Activated CD4-positive, alpha-beta T cell treated with anti-CD3 and anti-CD28 coated beads, Interleukin-2, amount 10 ng/mL, durations not matched to agents 24 days and 14 days (primary cell): ENCODE results near the gene MAP3K5. TPM values are rescaled to one million over a fixed set of nuclear protein-coding genes. Genes with fewer than 3 reads are reported as not detected.

Source experiments
- DNase-seq: peaks from one replicate; pipeline ENCODE4 v3.0.0; 2022
- H3K27ac Mint-ChIP-seq: one replicate; pipeline ENCODE4 v1.8.0; 2022; ENCODE audit warnings: mild to moderate bottlenecking, mixed read lengths
- H3K27me3 Mint-ChIP-seq: one replicate; pipeline ENCODE4 v1.8.0; 2022; ENCODE audit warnings: mixed read lengths
- H3K36me3 Mint-ChIP-seq: one replicate; pipeline ENCODE4 v1.8.0; 2022; ENCODE audit warnings: low read depth, mild to moderate bottlenecking, mixed read lengths
- H3K4me1 Mint-ChIP-seq: one replicate; pipeline ENCODE4 v1.8.0; 2021; ENCODE audit warnings: mixed read lengths
- H3K4me3 Mint-ChIP-seq: one replicate; pipeline ENCODE4 v1.8.0; 2022; ENCODE audit warnings: mild to moderate bottlenecking, moderate library complexity, mixed read lengths
- H3K9me3 Mint-ChIP-seq: one replicate; pipeline ENCODE4 v1.8.0; 2021; ENCODE audit warnings: mixed read lengths
- intact Hi-C: fragments of 100-400 bp; cut with micrococcal nuclease; formaldehyde crosslinking; loops from one replicate; pipeline ENCODE4 v1.15.1; 2023
- total RNA-seq: library from RNA; stranded (reverse); gene quantifications from 2 replicates; pipeline ENCODE4 v1.2.3, GENCODE V29; 2022

MAP3K5 gene
- total RNA-seq, 1 donor from 2014 or later, result 8.7 TPM

DNA sequence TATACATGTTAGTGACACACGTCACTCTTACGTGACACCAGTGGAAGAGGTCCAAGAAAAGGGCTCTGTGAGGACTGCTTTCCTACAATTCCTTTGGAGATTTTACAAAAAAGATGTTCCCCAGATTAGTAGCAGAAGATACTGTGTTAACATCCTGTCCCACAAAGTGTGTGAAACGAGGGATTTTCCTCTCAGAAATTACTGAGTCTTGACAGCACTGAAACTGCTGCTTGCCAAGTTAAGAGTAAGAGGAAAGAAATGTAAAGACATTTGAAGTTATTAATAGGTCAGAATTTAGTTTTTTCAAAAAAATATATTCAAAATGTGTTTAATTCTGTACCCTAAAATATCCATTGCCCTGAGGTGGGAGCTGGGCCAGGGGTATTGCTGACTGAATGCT is 183.3 kb downstream of the MAP3K5 start:
- H3K36me3 Mint-ChIP-seq, result peaks cover 45% of the 10 kb centered on the region
- no peak overlapping the region for H3K4me3 Mint-ChIP-seq
- no peaks in the 10 kb centered on the region for H3K27me3 Mint-ChIP-seq
- intact Hi-C loops, result loop anchor here (1.0 to 2.0 kb wide), 2 partner anchors 38 to 183 kb away; partner anchors contain the start of gene MAP3K5
- DNase-seq, result no peak
- no peaks in the 10 kb centered on the region for H3K9me3 Mint-ChIP-seq
- H3K4me1 Mint-ChIP-seq, result peaks cover 15% of the 10 kb centered on the region
- no peak overlapping the region for H3K27ac Mint-ChIP-seq

DNA sequence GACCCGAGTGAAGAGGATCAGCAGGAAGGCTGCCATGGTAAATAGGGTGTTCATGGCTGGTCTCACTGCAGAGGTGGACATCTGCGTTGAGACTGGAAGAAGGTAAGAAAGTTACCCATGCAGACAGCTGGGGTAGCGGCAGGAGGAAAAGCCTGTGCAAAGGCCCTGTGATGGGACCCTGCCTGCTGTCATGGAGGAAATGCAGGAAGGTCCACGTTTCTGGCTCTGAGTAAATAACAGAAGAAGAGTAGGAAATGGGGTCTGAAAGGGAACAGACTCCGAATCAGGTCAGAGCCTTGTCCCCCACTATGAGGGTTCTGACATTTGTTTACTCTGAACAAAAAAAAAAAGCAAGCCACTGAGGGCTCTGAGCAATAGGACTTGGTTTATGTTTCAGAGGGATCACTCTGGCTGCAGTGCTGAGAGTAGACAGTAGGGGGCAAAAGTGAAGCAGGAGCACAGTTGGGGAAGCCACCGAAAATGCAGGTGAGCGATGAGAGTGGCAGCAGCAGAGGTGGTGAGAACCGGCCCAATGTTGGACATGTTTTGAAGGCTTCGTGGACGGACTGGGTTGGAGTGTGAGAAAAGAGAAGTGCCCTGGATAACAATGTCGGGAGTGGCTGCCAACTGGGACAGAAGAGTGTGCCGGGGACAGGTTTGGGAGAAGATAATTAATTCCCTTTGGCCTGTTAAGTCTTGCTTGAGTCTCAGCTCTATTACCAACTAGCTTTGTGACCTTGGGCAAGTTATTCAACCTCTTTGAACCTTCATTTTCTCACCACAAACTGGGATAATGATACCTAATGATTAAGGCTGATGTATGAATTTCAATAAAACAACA is 184.1 kb downstream of the MAP3K5 start:
- Mint-ChIP-seq H3K4me3 (no peak overlapping the region), H3K36me3 (peaks cover 45% of the 10 kb centered on the region), H3K27me3 (no peaks in the 10 kb centered on the region), H3K27ac (no peak overlapping the region), H3K9me3 (no peaks in the 10 kb centered on the region), H3K4me1 (peaks cover 15% of the 10 kb centered on the region)
- intact Hi-C loops, result loop anchor here (1.0 to 2.0 kb wide), 2 partner anchors 39 to 184 kb away; partner anchors contain the start of gene MAP3K5
- peak; percentile 94 for DNase-seq

DNA sequence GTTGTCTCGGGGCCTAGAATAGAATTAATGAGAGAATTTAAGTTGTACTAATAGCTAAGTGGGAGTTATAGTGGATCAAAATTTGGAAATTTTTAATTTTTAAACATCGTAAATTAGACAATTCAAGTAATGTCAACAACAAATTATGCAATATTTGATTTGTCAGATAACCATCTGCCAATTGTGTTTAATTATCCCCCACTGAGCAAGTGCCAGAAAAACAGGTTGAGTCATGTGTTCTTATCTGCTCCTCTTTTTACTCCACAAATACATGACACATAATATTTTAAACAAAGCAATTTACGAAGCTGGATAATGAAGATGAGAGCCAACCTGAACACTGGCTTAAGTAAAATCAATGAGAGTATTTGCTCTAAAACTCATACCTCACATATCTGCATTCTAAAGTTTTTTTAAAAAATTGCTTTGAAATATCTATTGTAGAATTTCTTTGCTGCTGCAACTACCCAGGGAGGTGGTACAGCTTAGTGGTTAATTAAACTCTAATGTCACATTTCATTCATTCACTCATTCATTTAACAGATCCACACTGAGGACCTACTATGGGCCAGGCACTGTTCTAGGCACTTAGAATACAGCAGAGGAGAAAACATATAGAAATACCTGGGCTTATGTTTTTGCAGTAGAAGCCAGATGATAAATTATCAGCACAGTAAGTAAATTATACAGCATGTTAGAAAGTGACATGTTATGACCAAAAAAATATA is 184.9 kb downstream of the MAP3K5 start:
- Mint-ChIP-seq H3K27me3 (no peaks in the 10 kb centered on the region), H3K36me3 (peaks cover 42% of the 10 kb centered on the region), H3K4me1 (peaks cover 15% of the 10 kb centered on the region), H3K4me3 (no peak overlapping the region), H3K9me3 (no peaks in the 10 kb centered on the region), H3K27ac (no peak overlapping the region)
- DNase-seq, result no peak
- intact Hi-C loops, result no loop called here

DNA sequence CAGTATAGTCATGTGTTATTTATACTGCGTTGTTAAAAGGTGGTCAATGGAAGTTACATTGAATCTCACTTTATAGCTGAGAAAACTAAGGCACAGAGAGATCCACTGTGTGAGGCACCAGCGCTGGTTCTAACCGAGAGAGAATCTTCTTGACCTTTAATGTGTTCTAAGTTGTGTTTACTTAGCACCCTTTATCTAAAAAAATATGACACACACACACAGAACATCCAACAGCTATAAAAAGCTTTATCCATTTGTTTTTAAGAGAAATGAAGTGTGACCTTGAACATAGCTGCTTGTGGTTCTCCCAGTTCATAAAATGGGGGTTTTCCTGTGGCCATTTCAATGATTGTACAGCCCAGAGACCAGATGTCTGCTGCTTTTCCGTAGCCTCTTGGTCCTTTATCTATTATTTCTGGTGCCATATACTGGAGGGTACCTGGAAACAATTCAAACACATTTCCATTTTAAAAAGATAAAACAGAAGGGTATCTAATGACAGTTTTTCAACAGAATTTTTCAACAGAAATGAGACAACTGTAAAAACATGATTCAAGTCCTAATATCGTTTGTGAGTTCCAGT is 187.3 kb downstream of the MAP3K5 start:
- H3K4me1 Mint-ChIP-seq, result peaks cover 7% of the 10 kb centered on the region
- H3K36me3 Mint-ChIP-seq, result peaks cover 39% of the 10 kb centered on the region
- H3K27ac Mint-ChIP-seq, result no peak overlapping the region
- no peak overlapping the region for H3K4me3 Mint-ChIP-seq
- no peak for DNase-seq
- intact Hi-C loops, result no loop called here
- H3K27me3 Mint-ChIP-seq, result no peaks in the 10 kb centered on the region
- H3K9me3 Mint-ChIP-seq, result no peaks in the 10 kb centered on the region

DNA sequence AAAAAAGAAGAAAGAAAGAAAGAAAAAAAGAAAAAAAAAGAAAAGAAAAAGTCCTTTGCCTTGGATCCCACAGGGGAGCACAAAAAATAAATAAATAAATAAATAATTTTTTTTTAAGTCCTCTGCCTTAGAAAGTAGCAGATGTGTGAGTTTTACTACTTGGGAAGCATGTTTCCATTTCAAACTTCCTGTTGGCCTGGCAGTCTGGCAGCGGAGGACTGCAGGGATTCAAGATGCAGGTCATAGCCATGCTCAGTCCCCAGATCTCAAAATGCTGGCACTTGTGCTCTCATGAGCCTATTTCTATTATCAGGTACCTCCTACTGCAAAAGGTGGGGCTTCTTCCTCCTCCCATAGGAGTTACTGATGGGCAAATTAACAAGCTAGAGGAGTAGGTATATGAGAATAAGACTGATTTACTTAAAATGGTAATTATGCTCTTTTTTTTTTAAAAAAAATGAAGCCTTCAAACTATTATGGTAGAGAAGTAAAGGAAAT is 187.9 kb downstream of the MAP3K5 start:
- intact Hi-C loops, result no loop called here
- H3K4me1 Mint-ChIP-seq, result peaks cover 5% of the 10 kb centered on the region
- H3K27ac Mint-ChIP-seq, result no peak overlapping the region
- no peak overlapping the region for H3K4me3 Mint-ChIP-seq
- H3K27me3 Mint-ChIP-seq, result no peaks in the 10 kb centered on the region
- no peaks in the 10 kb centered on the region for H3K9me3 Mint-ChIP-seq
- H3K36me3 Mint-ChIP-seq, result peaks cover 37% of the 10 kb centered on the region
- no peak for DNase-seq

DNA sequence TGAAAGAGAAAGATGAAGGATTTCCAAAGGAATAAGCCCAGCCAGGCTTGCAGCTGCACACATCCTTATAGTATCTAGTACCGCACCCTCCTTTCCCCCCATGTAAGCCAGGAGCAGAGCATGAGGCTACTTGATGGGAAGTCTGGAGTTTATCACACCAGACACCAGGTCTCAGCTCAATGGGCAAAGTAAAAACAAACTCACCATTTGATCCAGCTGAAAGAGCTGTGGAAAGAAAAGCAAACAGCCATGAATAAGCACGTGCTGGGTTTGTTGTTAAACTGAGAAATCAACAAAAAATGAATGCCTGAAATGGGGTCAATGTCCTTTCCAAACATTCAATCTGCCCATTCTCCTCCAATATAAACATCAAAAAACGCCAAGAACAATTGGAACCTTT is 191.5 kb downstream of the MAP3K5 start:
- Mint-ChIP-seq H3K27me3 (no peaks in the 10 kb centered on the region), H3K27ac (no peak overlapping the region), H3K36me3 (peaks cover 45% of the 10 kb centered on the region), H3K4me1 (peaks cover 6% of the 10 kb centered on the region), H3K9me3 (no peaks in the 10 kb centered on the region), H3K4me3 (no peak overlapping the region)
- DNase-seq, result no peak
- intact Hi-C loops, result no loop called here

DNA sequence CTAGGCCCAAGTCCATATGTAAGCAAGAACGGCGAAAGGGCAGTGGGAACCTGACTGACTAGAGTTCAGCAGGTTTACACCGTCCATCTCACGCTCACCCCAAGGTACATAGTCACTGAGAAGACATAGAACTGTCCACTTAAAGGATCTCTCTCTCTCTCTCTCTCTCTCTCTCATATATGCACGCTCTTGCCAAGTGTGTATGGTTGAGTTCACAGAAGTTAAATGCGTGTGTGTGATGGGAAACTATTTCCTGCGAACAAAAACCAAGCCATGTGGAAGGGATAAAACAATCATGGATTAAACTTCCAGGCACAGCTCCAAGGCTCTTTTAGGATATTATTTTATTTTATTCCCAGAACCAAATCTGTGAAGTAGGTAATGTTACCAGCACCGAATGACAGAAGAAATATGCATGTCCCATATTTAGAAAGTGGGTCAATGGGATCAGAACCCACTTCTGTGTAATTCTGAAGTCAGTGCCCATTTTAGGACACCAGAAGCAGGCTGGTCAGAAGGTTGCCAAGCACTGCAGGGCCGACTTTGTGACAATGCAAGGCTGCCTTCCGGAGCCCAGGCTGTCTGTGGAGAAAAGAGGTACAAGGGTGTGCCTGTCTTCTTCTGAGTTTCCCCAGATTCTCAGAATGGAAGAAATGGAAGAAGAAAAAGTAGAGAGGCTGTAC is 192.8 kb downstream of the MAP3K5 start:
- no peak overlapping the region for H3K27ac Mint-ChIP-seq
- H3K4me3 Mint-ChIP-seq, result no peak overlapping the region
- no peaks in the 10 kb centered on the region for H3K9me3 Mint-ChIP-seq
- H3K36me3 Mint-ChIP-seq, result peaks cover 45% of the 10 kb centered on the region
- no peak for DNase-seq
- H3K4me1 Mint-ChIP-seq, result peaks cover 12% of the 10 kb centered on the region
- intact Hi-C loops, result no loop called here
- H3K27me3 Mint-ChIP-seq, result no peaks in the 10 kb centered on the region

DNA sequence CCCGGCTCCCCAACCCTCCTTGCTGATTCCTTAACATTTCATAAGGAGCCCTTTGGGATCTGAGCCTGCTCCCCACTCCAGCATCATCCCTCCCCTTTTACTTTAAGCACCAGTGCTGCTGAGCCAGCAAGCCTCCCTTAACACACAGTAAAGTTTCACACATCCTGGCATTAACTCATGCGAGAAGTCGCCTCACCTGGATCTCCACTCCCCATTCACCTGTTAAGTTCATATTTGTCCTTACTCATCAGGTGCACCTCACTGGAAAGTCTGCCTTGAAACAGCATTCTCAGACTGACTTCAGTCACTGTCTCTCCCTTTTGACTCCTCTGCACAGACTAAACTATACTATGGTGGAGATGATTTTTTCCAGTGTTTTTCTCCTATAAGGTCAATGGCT is 194.2 kb downstream of the MAP3K5 start:
- intact Hi-C loops, result no loop called here
- Mint-ChIP-seq H3K36me3 (peaks cover 45% of the 10 kb centered on the region), H3K4me1 (peaks cover 26% of the 10 kb centered on the region), H3K27ac (no peak overlapping the region), H3K27me3 (no peaks in the 10 kb centered on the region), H3K4me3 (no peak overlapping the region), H3K9me3 (no peaks in the 10 kb centered on the region)
- DNase-seq, result no peak

DNA sequence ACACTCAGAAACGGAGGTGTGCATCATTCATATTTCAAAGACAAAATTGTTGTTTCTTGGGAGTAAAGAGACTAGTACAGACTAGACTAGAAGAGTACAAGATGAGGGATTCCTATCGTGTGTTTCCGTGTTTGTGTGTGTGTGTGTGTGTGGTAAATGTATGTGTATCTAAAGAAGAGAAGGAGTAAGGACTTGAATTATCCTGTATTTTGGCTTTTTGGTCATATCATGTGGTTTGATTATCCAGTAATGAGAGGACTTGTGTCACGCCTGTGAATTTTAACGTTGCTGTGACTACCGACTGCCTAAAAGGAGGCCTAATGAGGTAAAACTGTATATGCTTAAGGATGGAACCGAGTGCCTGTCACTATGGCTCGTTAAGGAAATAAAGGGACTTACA is 197.6 kb downstream of the MAP3K5 start:
- H3K27me3 Mint-ChIP-seq, result no peaks in the 10 kb centered on the region
- peak overlapping the region; percentile 96 for H3K27ac Mint-ChIP-seq
- peaks cover 59% of the 10 kb centered on the region for H3K36me3 Mint-ChIP-seq
- H3K9me3 Mint-ChIP-seq, result peaks cover 11% of the 10 kb centered on the region
- no peak for DNase-seq
- H3K4me1 Mint-ChIP-seq, result peaks cover 35% of the 10 kb centered on the region
- peak overlapping the region; percentile 73 for H3K4me3 Mint-ChIP-seq
- intact Hi-C loops, result loop anchor here (1.0 to 5.0 kb wide), 4 partner anchors 16 to 194 kb away; no protein-coding TSS in a partner anchor

DNA sequence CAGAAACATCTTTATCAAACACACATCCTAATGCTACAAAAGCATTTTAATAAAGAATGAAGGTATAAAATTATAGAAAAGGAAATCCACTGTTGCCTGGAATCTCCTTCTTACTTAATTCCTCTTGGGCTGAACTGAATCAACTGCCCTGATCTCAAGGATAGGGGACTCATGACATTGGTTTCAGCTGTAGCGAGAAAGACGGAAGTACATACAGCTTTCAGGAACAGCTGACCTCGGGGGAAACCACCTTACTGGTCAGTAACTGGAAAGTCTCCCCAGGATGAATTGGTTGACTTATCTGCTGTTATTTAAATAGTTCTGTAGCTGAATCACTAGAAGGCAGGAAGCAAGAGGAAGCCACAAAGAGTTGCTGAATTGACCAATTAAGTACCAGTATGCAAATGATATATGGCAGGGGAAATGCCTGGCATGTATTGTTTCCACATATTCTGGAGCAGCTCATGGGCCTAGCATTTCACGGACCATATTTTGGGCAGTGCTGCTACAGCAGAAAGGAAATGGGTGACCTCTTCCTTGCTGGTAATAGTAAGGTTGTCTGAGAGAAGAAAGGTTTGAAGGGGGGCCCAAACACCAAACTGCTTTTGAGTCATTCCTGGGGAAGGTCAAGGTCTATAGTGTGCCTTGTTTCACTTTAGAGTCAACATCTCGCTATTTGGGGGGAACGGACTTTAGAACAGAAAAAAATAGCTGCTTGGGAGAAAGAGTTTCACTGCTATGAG is 198.4 kb downstream of the MAP3K5 start:
- intact Hi-C loops, result loop anchor here (1.0 to 5.0 kb wide), 5 partner anchors 17 to 194 kb away; no protein-coding TSS in a partner anchor
- Mint-ChIP-seq H3K4me1 (peaks cover 35% of the 10 kb centered on the region), H3K27ac (peak overlapping the region; percentile 96), H3K9me3 (peaks cover 12% of the 10 kb centered on the region), H3K27me3 (no peaks in the 10 kb centered on the region), H3K36me3 (peaks cover 64% of the 10 kb centered on the region), H3K4me3 (peak overlapping the region; percentile 73)
- DNase-seq, result peak; percentile 83

DNA sequence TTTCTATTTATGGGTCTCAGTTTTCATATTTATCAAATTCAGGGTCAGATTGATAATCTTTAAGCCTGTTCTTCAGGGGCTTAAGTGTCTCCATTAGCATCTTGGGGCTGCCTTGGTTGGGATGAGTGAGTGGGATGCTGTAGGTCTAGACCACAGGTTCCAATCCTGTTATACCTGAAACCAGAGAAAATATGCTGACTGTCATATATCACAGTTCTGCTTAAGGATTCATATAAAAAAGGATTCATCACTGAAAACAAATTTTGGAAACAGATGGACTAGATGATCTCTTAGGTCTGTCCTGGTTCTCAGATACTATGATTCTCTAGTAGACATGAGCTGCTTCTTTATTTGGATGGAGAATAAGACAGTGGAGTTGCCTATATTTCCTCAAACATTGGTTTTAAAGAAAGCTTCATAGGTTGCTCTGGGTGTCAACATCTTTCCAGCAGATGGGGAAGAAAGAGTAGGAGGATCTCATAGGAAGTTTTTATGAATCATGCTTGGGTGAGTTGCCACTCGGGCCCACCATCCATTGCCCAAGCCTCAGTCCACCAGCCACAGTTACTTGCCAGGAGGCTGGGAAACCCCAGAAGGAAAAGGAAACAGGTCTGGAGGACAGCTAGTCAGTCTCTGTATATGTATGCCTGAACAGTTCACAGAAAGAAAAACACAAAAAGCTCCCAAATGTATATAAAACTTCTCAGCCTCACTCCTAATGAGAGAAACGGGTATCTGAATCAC is 199.2 kb downstream of the MAP3K5 start:
- H3K36me3 Mint-ChIP-seq, result peaks cover 67% of the 10 kb centered on the region
- H3K27ac Mint-ChIP-seq, result peak overlapping the region; percentile 96
- peaks cover 12% of the 10 kb centered on the region for H3K9me3 Mint-ChIP-seq
- H3K4me3 Mint-ChIP-seq, result peak overlapping the region; percentile 73
- intact Hi-C loops, result loop anchor here (1.0 to 5.0 kb wide), 2 partner anchors 54 to 83 kb away; no protein-coding TSS in a partner anchor
- DNase-seq, result no peak
- H3K4me1 Mint-ChIP-seq, result peaks cover 33% of the 10 kb centered on the region
- no peaks in the 10 kb centered on the region for H3K27me3 Mint-ChIP-seq

DNA sequence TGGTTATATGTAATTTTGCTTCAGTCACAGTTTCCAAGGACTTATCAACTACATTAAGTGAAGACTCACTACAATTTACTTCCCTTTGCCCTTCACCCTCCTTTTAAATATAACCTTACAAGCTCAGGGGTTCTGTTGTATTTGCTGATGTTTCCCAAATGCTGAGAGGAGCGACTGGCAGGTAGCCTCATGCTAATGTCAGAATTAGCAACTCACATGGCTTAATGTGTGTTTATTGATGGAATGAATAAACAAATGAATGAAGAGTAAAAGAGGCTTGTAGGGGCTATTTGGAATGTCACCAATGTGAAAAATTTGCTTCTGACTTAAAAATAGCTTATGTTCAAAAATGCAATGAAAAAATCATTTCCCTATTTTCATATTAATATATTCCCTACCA is 200.7 kb downstream of the MAP3K5 start:
- peaks cover 72% of the 10 kb centered on the region for H3K36me3 Mint-ChIP-seq
- H3K9me3 Mint-ChIP-seq, result peaks cover 12% of the 10 kb centered on the region
- H3K4me3 Mint-ChIP-seq, result no peak overlapping the region
- no peak for DNase-seq
- intact Hi-C loops, result loop anchor here (5.0 kb wide), 1 partner anchor 56 kb away; no protein-coding TSS in a partner anchor
- H3K27me3 Mint-ChIP-seq, result no peaks in the 10 kb centered on the region
- H3K4me1 Mint-ChIP-seq, result peaks cover 33% of the 10 kb centered on the region
- no peak overlapping the region for H3K27ac Mint-ChIP-seq
